ENCODE measurements around the gene MORN4.

Gene MORN4

GRCh38 chr10:97573021-97573420 lies 60.3 kb downstream of the MORN4 start:
- DNase-seq (ENCODE audit: low spot score): no peak

DNA sequence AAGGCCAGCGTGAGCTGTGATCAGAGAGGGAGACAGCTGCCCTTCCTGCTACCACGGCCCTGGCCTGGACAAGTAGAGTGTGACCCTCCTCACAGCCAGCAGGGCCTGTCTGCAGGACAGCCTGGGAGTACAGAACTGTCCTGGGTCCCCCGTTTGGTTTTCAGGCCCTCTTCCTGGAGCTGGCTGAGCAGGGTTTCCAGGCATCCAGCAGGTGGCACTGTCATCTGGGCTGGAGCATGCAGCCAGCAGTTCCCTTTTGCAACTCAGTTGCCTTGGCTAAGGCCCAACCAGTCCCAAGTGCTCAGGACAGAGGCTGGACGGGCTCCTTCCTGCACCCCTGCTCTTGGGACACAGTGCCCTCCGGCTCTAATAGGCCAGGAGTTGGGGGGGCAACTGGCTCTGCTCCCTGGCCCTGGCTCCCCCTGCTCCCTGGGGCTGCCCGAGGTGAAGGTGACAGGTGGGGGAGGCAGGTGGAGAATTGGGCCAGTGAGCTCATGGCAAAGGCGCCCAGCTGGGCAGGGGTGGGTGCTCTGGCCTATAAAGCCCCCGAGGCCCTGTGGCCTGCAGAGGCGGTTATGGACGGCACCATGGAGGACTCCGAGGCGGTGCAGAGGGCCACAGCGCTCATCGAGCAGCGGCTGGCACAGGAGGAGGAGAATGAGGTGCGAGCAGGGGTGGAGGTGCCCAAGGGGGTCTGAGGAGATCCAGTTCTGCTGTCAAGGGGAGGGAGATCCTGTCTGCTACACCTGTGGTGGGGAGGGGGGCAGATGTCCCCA lies 60.9 kb downstream of the MORN4 start, which contains the start of gene ANKRD2:
ANKRD2 (plus strand) TSS at position 566 of the 776 bp plus-strand sequence; CDS start at position 576, 10 bp downstream.
- DNase-seq (ENCODE audit: low spot score): peak; percentile 69

- DNase-seq (ENCODE audit: low spot score): no peak
Measured at GRCh38 chr10:97571622-97572021, 61.7 kb downstream of the MORN4 start.

GRCh38 chr10:97570789-97571471 lies 62.4 kb downstream of the MORN4 start:
- DNase-seq (ENCODE audit: low spot score): no peak

- no peak for DNase-seq (ENCODE audit: low spot score)
Measured at GRCh38 chr10:97570146-97570788, 63.0 kb downstream of the MORN4 start.

GRCh38 chr10:97567891-97568290 lies 65.4 kb downstream of the MORN4 start:
- no peak for DNase-seq (ENCODE audit: low spot score)

GRCh38 chr10:97566336-97566996 lies 66.8 kb downstream of the MORN4 start:
- no peak for DNase-seq (ENCODE audit: low spot score)

DNA sequence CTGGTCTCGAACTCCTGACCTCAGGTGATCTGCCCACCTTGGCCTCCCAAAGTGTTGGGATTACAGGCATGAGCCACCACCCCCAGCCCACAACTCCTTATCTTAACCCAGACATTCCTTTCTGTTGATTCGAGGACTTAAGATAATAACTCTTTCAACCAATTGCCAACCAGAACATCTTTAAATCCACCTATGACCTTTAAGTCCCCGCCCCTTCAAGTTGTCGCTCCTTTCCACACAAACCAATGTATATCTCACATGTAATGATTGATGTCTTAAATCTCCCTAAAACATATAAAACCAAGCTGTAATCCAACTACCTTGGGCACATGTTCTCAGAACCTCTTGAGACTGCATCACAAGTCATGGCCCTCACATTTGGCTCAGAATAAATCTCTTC lies 68.5 kb downstream of the MORN4 start:
- DNase-seq (ENCODE audit: low spot score): no peak
